GM18907 (cell line): ENCODE data around the gene GAB2.
"Not testable (repeated sequence)": the region's sequence is repeated elsewhere in the genome, so short reads cannot be mapped to it uniquely, and the experiment has no call there.

ENCODE experiments used
- ATAC-seq: cut with Tn5 transposase; IDR thresholded peaks from one replicate; pipeline ENCODE4 v1.9.1; 2021; ENCODE audit warnings: mild to moderate bottlenecking, moderate library complexity; ENCODE audit not compliant: unreplicated experiment

Gene GAB2

DNA sequence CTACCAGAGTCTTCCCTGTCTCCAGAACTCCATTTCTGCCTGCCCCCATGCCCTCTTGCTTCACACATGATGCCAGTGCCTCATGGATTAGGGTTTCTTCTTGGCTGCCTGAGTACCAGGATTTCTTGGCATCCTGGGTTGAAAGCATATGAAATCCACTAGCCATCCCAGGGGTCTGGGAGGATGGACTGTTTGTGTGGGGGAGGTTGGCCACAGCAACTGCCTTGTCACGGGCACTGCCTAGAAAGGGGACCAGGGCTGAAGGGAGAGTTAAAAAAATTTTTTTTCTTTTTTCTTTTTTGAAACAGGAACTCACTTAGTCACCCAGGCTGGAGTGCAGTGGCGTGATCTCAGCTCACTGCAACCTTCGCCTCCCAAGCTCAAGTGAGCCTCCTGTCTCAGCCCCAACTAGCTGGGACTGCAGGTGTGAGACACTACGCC, 224.7 kb downstream of the GAB2 start:
- ATAC-seq = no peak

GRCh38 chr11:78192223-78192719, 225.3 kb downstream of the GAB2 start:
- ATAC-seq = no peak

DNA sequence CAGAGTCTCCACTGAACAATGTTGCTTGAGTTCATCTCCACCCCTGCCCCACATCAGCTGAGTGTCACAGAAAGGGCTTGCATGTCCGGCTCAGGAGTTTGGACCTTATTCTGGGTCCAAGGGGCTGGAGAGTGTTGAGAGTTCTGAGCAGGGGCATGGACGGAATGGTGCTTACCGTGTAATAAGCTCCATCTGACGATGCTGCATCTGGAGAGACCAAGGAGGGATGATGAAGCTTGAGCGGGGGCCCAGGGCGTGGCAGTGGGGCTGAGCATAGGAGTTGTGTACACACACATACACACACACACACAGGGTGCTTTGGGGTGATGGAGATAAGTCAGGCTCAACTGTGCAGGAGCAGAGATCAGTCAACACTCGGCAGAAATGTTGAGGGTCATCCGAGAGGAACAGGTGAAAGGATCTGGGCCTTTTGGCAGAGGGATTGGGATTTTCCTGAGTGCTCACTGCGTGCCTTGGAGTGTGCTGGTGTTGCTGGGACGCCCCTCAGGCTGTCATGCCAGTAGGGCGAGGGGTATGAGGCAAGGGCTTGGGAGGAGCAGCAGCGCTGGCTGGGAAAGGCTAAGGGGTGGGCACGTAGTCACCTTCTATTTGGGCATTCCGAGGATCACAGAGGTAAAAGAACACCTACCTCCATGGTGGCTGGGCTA, 226.6 kb downstream of the GAB2 start:
- no peak for ATAC-seq

DNA sequence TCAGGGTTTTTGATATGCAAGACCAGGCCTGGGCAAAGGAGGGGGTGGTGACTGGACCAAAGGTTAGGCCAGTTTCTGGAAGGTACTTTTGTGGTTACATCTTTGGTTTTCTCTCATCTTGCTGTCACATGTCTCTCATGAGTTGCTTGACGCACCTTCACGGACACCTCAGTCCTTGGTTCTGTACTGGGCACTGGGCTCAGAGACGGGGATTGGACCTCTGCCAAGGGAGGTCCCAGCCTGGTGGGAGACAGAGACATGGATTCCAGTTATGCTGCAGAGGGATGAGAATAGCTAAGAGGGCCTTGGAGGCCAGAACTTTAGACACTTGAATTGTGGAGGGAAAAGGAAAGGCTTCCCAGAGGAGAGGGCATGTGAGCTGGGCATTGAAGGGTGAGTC, 227.2 kb downstream of the GAB2 start:
- ATAC-seq = no peak

DNA sequence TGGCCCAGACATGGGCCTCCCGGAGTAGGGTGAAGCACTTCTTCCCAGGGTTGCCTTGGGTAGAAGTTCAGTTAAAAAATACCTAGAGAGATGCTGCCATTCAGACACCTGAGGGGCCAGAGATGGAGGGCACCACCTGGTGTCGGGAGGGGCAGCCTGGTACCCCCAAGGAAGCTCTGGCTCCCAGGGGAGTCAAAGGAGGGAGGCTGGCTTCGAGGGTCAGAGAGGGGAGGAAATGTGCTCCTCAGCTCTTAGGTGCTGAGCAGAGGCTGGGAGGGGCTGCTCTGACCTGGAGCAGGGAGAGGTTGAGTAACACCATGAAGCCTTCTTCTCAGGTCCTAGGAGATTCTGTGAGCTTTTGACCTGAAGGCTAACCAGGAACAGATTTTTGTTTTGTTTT, 227.8 kb downstream of the GAB2 start:
- no peak for ATAC-seq

DNA sequence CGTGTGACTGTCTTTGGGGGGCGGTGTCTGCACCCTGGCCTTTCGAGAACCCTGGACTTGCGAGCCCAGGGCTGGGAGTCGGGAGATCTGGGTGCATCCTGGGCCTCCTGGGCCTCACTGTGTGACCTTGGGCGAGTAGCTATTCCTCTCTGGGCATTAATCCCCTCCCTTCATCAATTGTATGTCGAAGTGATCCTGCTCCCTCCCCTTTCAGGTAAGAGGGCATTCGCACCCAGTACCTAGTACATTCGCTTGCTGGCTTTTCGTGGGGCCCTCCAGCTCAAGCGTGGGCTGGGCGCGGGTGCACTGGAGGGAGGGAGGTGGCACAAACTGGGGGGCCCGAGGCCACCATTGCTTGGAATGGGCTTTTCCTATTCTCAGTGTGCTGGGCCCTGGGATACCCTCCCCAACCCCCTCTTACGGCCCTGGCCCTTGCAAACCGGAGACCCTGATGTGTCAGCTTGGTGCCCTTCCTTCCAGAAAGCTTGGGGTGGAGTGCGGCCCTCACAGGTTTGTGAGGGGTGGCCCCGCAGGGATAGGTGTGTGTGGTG, 228.4 kb downstream of the GAB2 start:
- no peak for ATAC-seq

- peak; percentile 98 for ATAC-seq
Measured at GRCh38 chr11:78188286-78189173, 229.1 kb downstream of the GAB2 start, which contains the start of the genes KCTD21 and USP35. Gene KCTD21 (minus strand): TSS chr11:78188626. CDS start chr11:78174554, 14,072 bp downstream. Gene USP35 (plus strand): TSS chr11:78188919. CDS start chr11:78196246, 7,327 bp downstream.

GRCh38 chr11:78187366-78188285, 230.0 kb downstream of the GAB2 start:
- ATAC-seq = peak; percentile 14

- ATAC-seq = no peak
Measured at GRCh38 chr11:78181185-78181584, 236.4 kb downstream of the GAB2 start.

GRCh38 chr11:78180751-78181150, 236.9 kb downstream of the GAB2 start:
- ATAC-seq = no peak

DNA sequence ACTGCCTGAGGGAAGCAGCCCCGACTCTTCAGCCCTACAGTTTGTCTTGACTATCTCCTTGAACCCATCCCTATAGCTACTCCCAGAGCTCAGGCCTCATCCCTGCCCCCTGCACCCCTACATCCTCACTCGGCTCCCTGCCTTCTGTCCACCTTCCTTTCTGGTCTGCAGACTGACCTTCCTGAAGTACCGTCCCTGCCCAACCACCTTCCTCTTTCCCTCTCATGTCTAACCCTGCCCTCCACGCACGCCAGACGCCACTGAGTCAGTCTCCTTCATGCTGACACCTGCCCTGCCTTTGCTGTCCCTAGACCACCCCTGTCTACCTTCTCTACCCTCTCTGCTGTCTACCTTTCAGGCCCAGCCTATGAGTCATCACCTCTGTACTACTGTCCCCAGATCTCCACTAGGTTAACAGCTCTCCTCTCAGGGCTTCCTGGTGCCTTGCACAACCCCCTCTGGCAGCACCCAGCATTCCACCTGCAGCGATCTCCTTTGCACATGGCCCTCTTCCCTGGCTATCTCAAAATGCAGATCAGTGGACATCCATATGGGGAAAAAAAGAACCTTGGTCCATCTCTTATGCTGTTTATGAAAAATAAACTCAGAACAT, 238.1 kb downstream of the GAB2 start:
- ATAC-seq = no peak

GRCh38 chr11:78177216-78177615, 240.4 kb downstream of the GAB2 start:
- ATAC-seq = no peak

- ATAC-seq = no peak
Measured at GRCh38 chr11:78176605-78177141, 240.9 kb downstream of the GAB2 start.

GRCh38 chr11:78175862-78176261, 241.8 kb downstream of the GAB2 start:
- ATAC-seq = not testable (repeated sequence)

DNA sequence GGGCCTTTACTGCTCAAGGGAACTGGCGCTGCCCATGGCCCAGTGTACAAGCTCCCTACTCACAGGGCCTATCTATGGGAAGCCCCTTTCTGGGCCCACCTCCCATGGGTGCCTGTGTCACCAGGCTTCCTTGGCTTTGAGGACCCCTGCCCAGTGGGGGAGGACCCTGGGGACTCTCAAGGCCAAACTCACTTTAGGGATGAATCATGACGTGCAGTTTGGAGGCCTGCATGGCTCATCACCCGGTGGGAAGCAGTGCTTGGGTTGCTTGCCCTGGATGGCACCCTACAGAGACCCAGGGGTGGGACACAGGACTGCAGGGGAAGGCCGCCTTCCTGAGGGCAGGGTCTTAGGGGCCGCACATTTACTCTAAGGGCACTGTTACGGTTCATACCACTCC, 245.7 kb downstream of the GAB2 start:
- no peak for ATAC-seq

DNA sequence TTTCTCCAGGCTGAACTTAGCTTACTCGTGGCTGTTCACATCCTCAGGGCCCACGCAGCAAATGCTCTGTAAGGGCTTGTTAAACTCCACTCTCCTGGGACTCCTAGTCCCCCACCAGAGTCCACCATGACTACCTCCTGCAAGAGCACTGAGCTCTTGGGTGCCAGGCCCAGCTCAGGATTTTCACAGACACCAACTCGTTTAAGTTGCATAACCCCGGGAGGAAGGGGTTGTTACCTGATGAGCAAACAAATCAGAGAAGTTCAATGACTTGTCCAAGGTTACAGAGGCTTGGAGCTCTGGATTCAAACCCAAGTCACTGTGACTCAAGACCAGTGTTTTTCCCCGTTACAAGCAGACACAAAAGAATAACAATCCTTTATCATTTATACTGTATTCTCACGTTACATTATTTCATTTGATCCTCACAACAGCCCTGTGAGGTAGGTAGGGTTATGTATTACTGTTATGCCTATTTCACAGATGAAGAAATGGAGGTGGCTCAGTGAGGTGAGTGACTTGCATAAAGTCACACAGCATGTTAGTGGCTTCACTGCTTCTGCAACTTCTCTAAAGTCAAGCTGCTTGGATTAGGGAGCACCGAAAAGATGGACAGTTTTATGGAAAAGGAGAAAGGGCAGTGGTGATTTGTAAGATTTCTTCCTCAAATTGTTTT, 246.6 kb downstream of the GAB2 start:
- no peak for ATAC-seq

DNA sequence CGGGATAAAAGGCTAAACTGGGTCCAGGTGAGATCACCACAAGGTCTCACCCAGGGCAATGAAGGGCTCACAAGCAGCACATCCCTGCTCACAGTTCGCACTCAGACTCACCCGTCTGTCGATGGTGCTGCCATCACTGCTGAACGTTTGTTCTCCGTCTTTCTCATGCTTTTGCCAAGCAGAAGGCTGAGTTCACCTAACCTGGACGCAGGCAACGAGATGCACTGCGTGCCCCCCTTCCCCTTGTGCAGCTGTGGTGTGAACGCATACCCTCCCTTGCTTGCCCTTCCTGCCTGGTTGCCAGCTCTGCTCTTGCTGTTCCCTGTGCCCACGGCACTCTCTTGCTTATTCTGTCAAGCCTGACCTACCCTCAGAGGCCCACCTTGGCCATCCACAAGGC, 247.2 kb downstream of the GAB2 start:
- no peak for ATAC-seq

DNA sequence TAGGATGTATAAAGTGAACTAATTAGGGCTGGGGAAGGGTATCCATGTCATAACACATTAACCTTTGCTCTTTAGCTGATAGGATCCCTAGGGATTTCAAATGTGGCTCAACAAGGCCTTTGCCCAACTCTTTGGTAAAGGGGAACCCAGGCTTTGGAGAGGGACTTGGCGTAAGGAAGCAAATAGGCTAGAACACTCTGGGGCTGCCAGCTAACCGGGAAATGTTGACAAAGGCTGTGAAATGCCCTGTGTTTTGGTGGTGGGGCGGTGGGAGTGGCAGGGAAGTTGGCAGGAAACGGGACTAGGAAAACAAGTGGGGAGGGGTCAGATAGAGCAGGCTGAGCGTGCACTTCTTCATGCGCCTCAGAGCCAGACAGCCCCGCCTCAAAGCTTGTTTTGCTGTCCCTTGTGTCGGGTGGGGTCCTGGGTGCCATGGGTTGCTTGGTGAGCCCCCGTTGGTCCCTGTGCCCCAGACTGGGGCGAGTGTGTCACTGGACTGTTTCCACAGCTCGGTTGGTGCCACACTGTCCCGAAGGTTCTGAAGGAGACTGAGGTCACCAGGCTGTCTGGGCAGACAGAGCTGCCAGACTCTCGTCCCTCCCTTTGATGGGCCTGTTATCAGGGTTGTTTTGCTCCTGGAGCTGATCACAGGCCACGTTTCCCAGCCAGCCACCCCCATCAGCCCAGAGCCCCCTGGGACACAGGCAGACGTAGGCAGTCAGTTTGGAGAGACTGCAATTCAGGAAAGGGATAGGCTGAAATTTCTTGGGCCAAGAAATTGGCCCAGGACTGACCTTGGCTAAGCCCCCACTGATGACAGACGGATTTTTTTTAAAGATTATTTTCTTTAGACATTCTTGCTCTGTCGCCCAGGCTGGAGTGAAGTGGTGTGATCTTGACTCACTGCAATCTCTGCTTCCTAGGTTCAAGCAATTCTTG, 248.8 kb downstream of the GAB2 start:
- ATAC-seq = no peak
